GM04504 (cell line): ENCODE measurements around the gene BCL2L12.

Experiments used
- DNase-seq: peaks from one replicate; pipeline ENCODE4 v3.0.0-alpha.2; 2012; ENCODE audit warnings: low read depth

The BCL2L12 gene

DNA sequence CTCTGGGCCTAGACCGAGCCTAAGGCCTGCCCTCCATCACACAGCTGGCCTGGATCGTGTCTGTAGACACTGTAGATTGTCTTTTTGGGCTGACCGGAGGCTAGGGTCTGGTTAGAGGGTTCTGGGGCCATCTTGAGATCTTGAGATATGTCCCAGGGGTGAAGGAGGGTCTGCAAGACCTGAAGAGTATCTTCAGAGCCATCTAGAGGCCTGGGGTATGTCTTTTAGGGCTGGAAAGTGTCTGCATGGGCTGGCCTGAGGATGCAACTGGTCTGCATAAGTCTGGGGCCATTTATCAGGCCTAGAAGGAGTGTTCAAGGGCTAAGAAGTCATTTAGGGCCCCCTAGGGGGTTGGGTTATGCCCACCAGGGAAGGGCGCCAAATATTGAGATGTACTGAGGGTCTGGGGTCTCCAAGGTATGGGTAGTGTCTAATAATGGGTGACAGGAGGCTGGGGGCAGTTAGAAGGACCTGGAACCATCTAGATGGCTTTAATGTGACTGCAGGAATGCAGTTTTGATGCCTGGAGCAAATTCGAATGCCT, 23.2 kb upstream of the BCL2L12 start:
- no peak for DNase-seq

GRCh38 chr19:49643466-49643865, 22.3 kb upstream of the BCL2L12 start:
- DNase-seq, result no peak

DNA sequence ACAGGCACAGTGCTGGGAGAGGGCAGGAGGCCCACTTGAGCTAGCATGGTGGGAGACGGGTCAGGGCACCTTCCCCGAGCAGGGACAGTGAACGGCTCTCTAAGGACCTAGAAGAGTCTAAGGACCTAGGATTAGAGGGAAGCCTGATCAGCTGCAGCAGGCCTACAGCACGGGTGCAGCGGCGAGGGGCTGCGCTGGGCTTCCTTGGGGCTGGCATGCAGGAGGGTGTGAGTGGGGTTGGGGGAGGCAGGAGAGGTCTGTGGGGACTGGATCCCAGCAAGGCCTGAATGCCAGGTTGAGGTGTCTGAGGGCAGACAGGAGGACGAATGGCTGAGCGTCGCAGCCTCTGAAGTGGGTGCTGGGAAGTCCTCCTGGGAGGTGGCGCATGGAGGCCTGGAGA, 20.1 kb upstream of the BCL2L12 start:
- no peak for DNase-seq

DNA sequence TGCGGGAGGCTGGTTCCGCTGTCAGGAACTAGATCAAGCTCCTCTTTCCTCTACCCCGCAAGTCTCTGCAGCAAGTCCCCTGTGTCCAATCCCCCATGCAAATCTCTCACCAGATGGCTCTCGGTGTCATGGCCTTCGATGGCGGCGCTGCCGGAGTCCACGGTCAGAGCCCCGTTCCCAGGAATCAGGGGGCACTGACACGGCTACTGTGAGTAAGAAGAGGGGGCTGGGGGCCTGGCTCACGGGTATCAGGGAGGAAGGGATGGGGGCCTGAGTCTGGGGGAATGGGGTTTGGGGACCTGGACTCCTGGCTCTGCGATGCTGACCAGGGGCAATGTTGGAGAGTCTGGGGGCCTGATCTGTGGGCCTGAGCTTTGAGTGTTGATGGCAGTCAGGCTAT, 19.7 kb upstream of the BCL2L12 start:
- no peak for DNase-seq

- no peak for DNase-seq
Measured at GRCh38 chr19:49646586-49646985, 19.1 kb upstream of the BCL2L12 start.

- no peak for DNase-seq
Measured at GRCh38 chr19:49651029-49651819, 14.5 kb upstream of the BCL2L12 start.

DNA sequence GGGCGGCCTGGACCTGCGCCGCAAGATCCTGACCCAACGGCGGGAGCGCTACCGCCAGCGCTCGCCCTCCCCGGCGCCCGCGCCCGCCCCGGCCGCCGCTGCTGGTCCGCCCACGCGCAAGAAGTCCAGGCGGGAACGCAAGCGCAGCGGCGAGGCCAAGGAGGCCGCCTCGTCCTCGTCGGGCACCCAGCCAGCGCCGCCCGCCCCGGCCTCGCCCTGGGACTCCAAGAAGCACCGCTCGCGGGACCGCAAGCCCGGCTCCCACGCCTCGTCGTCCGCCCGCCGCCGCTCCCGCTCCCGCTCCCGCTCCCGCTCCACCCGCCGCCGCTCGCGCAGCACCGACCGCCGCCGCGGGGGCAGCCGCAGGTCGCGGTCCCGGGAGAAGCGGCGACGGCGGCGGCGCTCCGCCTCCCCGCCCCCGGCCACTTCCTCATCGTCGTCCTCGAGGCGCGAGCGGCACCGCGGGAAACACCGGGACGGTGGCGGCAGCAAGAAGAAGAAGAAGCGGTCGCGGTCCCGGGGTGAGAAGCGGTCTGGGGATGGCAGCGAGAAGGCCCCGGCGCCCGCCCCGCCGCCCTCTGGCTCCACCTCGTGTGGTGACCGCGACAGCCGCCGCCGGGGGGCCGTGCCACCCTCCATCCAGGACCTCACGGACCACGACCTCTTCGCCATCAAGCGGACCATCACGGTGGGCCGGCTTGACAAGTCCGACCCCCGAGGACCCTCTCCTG, 13.7 kb upstream of the BCL2L12 start:
- DNase-seq, result no peak

DNA sequence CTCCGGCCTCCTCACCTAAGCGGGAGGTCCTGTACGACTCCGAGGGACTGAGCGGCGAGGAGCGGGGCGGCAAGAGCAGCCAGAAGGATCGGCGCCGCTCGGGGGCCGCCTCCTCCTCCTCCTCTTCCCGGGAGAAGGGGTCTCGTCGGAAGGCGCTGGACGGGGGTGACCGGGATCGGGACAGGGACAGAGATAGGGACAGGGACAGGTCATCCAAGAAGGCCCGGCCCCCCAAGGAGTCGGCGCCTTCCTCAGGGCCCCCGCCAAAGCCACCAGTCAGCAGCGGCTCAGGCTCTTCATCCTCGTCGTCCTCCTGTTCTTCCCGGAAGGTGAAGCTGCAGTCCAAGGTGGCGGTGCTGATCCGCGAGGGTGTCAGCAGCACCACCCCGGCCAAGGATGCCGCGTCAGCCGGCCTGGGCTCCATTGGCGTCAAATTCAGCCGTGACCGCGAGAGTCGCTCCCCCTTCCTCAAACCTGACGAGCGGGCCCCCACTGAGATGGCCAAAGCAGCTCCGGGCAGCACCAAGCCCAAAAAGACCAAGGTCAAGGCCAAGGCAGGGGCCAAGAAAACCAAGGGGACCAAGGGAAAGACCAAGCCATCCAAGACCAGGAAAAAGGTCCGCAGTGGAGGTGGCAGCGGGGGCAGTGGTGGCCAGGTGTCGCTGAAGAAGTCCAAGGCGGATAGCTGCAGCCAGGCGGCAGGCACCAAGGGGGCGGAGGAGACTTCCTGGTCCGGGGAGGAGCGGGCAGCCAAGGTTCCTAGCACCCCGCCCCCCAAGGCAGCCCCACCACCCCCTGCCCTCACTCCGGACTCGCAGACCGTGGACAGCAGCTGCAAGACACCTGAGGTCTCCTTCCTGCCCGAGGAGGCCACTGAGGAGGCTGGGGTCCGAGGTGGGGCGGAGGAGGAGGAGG, 12.9 kb upstream of the BCL2L12 start:
- no peak for DNase-seq

GRCh38 chr19:49653466-49653806, 12.3 kb upstream of the BCL2L12 start:
- DNase-seq, result no peak

DNA sequence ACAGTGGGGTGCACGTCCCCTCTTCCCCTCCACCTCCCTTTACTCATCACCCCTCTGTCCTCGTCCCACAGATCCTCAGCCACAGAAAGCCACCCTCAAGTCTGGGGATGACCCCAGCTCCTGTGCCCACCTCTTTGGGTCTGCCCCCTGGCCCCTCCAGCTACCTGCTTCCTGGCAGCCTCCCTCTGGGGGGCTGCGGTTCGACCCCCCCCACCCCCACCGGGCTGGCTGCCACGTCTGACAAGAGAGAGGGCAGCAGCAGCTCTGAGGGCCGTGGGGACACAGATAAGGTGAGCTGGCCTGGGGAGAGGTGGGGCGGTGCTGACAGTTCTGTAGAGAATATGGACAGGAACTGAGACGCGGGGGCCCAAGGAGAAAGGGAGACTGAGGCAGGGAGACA, 11.2 kb upstream of the BCL2L12 start:
- no peak for DNase-seq

- no peak for DNase-seq
Measured at GRCh38 chr19:49655570-49656455, 9.9 kb upstream of the BCL2L12 start.

- no peak for DNase-seq
Measured at GRCh38 chr19:49656456-49657109, 9.2 kb upstream of the BCL2L12 start.

DNA sequence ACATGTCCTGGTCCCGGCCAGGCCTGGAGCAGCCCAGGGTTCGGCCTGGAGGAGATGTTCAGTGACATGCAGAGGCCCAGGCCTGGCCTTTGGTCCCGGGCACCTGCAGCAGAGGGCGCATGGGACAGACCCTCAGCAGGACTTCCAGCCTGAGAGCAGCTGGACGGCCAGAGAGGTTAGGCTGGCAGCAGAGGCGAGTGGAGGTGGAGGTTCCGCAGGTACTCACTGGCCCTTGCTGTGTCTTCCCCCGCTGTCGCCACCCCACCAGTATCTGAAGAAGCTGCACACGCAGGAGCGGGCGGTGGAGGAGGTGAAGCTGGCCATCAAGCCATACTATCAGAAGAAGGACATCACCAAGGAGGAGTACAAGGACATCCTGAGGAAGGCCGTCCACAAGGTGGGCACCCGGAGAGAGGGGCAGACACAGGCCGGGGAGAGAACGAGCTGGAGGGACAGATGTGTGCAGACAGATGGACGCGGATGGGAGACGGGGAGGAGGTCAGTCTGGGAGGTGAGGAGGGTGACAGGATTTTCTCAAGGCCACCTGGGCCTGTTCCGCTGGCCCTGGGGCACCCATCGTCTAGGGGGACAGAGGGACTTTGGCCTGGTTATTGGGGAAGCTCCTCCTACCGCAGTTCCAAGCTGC, 8.1 kb upstream of the BCL2L12 start:
- no peak for DNase-seq

DNA sequence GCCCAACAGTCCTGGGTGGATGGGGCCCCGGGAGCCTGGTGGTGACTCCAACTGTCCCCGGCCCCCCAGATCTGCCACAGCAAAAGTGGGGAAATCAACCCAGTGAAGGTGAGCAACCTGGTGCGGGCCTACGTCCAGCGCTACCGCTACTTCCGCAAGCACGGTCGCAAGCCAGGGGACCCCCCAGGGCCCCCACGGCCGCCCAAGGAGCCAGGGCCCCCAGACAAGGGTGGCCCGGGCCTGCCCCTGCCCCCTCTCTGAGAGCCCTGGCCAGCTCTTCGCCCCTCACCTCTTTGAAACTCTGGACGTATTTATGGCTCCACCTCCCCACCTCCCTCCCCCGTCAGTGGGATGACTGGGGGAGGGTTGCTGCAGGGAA, 7.6 kb upstream of the BCL2L12 start:
- DNase-seq, result no peak

GRCh38 chr19:49658566-49659442, 6.9 kb upstream of the BCL2L12 start:
- no peak for DNase-seq

DNA sequence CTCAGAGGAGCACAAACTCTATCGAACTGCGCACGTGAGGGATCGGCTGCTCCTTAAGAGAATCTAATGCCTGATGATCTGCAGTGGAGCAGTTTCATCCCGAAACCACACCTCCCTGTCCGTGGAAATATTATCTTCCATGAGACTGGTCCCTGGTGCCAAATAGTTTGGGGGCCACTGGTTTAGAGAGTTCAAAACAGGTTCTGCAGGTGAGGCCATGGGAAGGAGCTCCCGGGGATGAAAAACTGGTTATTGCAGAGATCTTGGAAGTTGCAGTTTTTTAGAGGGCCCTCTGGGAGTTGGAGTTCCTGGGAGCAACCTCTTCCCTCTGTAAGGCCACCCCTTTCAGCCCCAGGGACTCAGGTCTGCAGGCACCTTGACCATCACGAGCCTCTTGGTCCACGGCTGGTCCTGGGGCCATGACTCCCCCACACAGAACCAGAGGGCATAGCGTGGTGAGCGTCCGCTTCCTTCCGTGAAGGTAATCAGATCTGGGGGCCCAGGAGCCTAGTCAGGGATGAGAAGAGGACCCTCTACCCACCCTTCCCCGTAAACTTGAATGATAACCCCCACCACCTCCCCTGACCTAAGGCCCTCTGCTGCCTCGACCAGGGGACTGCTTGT, 5.3 kb upstream of the BCL2L12 start:
- no peak for DNase-seq

DNA sequence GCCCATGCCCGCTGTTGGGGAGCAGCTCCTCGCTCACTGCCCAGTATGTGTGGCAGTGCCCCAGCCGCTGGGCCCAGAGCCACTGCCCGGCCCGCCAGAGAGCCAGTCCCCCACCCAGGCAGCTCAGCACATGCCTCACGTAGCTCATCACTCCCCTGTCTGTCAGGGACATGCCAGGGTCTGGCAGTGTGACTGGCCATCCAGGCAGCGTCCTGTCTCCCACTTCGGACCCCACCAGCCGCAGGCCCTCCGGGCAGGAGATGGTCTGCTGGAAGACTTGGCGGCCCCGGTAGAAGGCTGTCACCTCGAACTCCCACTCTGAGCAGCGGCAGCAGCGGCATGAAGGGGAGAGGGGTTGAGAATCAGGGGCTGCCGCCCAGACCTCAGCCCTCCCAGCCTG, 3.7 kb upstream of the BCL2L12 start:
- DNase-seq, result no peak

GRCh38 chr19:49663224-49663623, 2.5 kb upstream of the BCL2L12 start:
- DNase-seq, result no peak
